Measurements from ENCODE around the gene WNK4. TPM values are rescaled to one million over a fixed set of nuclear protein-coding genes. Genes with fewer than 3 reads are reported as not detected.

WNK4 gene
- polyA plus RNA-seq, 1 experiment = 2.9 TPM

GRCh38 chr17:42781639-42782165 is 1.3 kb downstream of the WNK4 start:
- peak overlapping the region; percentile 71 for H3K4me3 ChIP-seq (ENCODE audit: low read depth, low read length)
- CTCF ChIA-PET = interaction anchor here (1.6 to 2.1 kb wide), 2 partner anchors 19 to 553 kb away, joined by 3 to 8 read pairs; no protein-coding TSS in a partner anchor
- no peak for DNase-seq (ENCODE audit: low read depth)
- H3K36me3 ChIP-seq (ENCODE audit: control insufficient read depth, insufficient read depth, low read length) = peaks cover 11% of the 10 kb centered on the region
- POLR2A ChIA-PET = no interaction called here
- no peaks in the 10 kb centered on the region for H3K27me3 ChIP-seq (ENCODE audit: control insufficient read depth, insufficient read depth, low read length)
- TF ChIP-seq CTCF (IDR thresholded peaks at IDR 0.05; ENCODE audit: insufficient read depth, low read depth, low read length) = no peak

GRCh38 chr17:42782166-42783061 is 2.0 kb downstream of the WNK4 start:
- CTCF ChIA-PET = interaction anchor here (2.1 kb wide), 1 partner anchor 20 kb away, joined by 8 read pairs; no protein-coding TSS in a partner anchor
- Histone ChIP-seq H3K4me3 (ENCODE audit: low read depth, low read length) (peak overlapping the region; percentile 71), H3K36me3 (ENCODE audit: control insufficient read depth, insufficient read depth, low read length) (peaks cover 11% of the 10 kb centered on the region), H3K27me3 (ENCODE audit: control insufficient read depth, insufficient read depth, low read length) (no peaks in the 10 kb centered on the region)
- POLR2A ChIA-PET = no interaction called here
- TF ChIP-seq CTCF (IDR thresholded peaks at IDR 0.05; ENCODE audit: insufficient read depth, low read depth, low read length) = no peak
- no peak for DNase-seq (ENCODE audit: low read depth)

- CTCF ChIA-PET = no interaction called here
- Histone ChIP-seq H3K36me3 (ENCODE audit: control insufficient read depth, insufficient read depth, low read length) (peaks cover 10% of the 10 kb centered on the region), H3K27me3 (ENCODE audit: control insufficient read depth, insufficient read depth, low read length) (no peaks in the 10 kb centered on the region), H3K4me3 (ENCODE audit: low read depth, low read length) (no peak overlapping the region)
- no peak for DNase-seq (ENCODE audit: low read depth)
- no peak for TF ChIP-seq CTCF (IDR thresholded peaks at IDR 0.05; ENCODE audit: insufficient read depth, low read depth, low read length)
- POLR2A ChIA-PET = interaction anchor here (0.7 kb wide), 1 partner anchor 178 kb away, joined by 5 read pairs; no protein-coding TSS in a partner anchor
Observed at GRCh38 chr17:42783062-42783790, 2.8 kb downstream of the WNK4 start.

GRCh38 chr17:42783791-42784138 is 3.4 kb downstream of the WNK4 start:
- ChIA-PET CTCF (no interaction called here), POLR2A (interaction anchor here (0.7 kb wide), 1 partner anchor 179 kb away, joined by 5 read pairs; no protein-coding TSS in a partner anchor)
- TF ChIP-seq CTCF (IDR thresholded peaks at IDR 0.05; ENCODE audit: insufficient read depth, low read depth, low read length) = no peak
- no peak overlapping the region for H3K4me3 ChIP-seq (ENCODE audit: low read depth, low read length)
- no peak for DNase-seq (ENCODE audit: low read depth)
- H3K27me3 ChIP-seq (ENCODE audit: control insufficient read depth, insufficient read depth, low read length) = no peaks in the 10 kb centered on the region
- peaks cover 7% of the 10 kb centered on the region; the same call in 1 of the 2 replicates for H3K36me3 ChIP-seq (ENCODE audit: control insufficient read depth, insufficient read depth, low read length)

GRCh38 chr17:42784409-42784808 is 4.0 kb downstream of the WNK4 start:
- Histone ChIP-seq H3K27me3 (ENCODE audit: control insufficient read depth, insufficient read depth, low read length) (no peaks in the 10 kb centered on the region), H3K36me3 (ENCODE audit: control insufficient read depth, insufficient read depth, low read length) (peaks cover 4% of the 10 kb centered on the region; the same call in 1 of the 2 replicates), H3K4me3 (ENCODE audit: low read depth, low read length) (no peak overlapping the region)
- no peak for TF ChIP-seq CTCF (IDR thresholded peaks at IDR 0.05; ENCODE audit: insufficient read depth, low read depth, low read length)
- DNase-seq (ENCODE audit: low read depth) = no peak
- CTCF ChIA-PET = interaction anchor here (0.8 kb wide), 1 partner anchor 9 kb away, joined by 3 read pairs; no protein-coding TSS in a partner anchor
- POLR2A ChIA-PET = no interaction called here

Data from BJ (cell line).